ENCODE results near the gene CDKAL1.

DNA sequence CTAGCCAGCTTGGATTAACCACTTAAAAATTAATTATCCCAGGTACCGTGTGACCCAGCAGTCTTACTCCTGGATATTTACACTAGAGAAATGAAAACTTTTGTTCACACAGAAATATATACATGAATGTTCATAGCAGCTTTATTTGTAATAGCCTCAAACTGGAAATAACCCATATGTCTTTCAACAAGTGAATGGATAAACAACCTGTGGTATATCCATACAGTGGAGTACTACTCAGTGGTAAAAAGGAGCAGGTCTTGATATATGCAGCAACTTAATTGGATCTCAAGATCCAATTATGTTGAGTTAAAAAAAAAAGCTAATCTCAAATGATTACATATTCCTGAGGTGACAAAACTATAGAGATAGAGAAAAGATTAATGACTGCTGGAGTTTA lies 381.4 kb downstream of the CDKAL1 start:
- TF ChIP-seq ZFYVE20 (CRISPR knock-in tag; IDR thresholded peaks at IDR 0.05; ENCODE audit: borderline replicate concordance, low read depth) (no peak), PRPF4 (IDR thresholded peaks at IDR 0.05; ENCODE audit: low read depth, low read length, poor library complexity, severe bottlenecking) (no peak), SRSF1 (optimal IDR thresholded peaks at IDR 0.05; ENCODE audit: low read depth, low read length) (no peak), ZNF274 (CRISPR knock-in tag; IDR thresholded peaks at IDR 0.05) (no peak), POLR2AphosphoS2 (IDR thresholded peaks at IDR 0.05; ENCODE audit: low read depth, low read length) (no peak), NR2F2 (IDR thresholded peaks at IDR 0.05; ENCODE audit: borderline replicate concordance, low read depth) (no peak), NFRKB (IDR thresholded peaks at IDR 0.05) (no peak), BRCA1 (CRISPR knock-in tag; IDR thresholded peaks at IDR 0.05) (no peak)
- TF ChIP-seq, protein P1, sequence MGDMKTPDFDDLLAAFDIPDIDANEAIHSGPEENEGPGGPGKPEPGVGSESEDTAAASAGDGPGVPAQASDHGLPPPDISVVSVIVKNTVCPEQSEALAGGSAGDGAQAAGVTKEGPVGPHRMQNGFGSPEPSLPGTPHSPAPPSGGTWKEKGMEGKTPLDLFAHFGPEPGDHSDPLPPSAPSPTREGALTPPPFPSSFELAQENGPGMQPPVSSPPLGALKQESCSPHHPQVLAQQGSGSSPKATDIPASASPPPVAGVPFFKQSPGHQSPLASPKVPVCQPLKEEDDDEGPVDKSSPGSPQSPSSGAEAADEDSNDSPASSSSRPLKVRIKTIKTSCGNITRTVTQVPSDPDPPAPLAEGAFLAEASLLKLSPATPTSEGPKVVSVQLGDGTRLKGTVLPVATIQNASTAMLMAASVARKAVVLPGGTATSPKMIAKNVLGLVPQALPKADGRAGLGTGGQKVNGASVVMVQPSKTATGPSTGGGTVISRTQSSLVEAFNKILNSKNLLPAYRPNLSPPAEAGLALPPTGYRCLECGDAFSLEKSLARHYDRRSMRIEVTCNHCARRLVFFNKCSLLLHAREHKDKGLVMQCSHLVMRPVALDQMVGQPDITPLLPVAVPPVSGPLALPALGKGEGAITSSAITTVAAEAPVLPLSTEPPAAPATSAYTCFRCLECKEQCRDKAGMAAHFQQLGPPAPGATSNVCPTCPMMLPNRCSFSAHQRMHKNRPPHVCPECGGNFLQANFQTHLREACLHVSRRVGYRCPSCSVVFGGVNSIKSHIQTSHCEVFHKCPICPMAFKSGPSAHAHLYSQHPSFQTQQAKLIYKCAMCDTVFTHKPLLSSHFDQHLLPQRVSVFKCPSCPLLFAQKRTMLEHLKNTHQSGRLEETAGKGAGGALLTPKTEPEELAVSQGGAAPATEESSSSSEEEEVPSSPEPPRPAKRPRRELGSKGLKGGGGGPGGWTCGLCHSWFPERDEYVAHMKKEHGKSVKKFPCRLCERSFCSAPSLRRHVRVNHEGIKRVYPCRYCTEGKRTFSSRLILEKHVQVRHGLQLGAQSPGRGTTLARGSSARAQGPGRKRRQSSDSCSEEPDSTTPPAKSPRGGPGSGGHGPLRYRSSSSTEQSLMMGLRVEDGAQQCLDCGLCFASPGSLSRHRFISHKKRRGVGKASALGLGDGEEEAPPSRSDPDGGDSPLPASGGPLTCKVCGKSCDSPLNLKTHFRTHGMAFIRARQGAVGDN (CRISPR knock-in tag; IDR thresholded peaks at IDR 0.05) = no peak
- TF ChIP-seq, protein P2, sequence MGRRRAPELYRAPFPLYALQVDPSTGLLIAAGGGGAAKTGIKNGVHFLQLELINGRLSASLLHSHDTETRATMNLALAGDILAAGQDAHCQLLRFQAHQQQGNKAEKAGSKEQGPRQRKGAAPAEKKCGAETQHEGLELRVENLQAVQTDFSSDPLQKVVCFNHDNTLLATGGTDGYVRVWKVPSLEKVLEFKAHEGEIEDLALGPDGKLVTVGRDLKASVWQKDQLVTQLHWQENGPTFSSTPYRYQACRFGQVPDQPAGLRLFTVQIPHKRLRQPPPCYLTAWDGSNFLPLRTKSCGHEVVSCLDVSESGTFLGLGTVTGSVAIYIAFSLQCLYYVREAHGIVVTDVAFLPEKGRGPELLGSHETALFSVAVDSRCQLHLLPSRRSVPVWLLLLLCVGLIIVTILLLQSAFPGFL (CRISPR knock-in tag; IDR thresholded peaks at IDR 0.05) = no peak
- TF ChIP-seq, protein P3, sequence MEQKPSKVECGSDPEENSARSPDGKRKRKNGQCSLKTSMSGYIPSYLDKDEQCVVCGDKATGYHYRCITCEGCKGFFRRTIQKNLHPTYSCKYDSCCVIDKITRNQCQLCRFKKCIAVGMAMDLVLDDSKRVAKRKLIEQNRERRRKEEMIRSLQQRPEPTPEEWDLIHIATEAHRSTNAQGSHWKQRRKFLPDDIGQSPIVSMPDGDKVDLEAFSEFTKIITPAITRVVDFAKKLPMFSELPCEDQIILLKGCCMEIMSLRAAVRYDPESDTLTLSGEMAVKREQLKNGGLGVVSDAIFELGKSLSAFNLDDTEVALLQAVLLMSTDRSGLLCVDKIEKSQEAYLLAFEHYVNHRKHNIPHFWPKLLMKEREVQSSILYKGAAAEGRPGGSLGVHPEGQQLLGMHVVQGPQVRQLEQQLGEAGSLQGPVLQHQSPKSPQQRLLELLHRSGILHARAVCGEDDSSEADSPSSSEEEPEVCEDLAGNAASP (CRISPR knock-in tag; IDR thresholded peaks at IDR 0.05; ENCODE audit: borderline replicate concordance) = no peak
- TF ChIP-seq, protein P4, sequence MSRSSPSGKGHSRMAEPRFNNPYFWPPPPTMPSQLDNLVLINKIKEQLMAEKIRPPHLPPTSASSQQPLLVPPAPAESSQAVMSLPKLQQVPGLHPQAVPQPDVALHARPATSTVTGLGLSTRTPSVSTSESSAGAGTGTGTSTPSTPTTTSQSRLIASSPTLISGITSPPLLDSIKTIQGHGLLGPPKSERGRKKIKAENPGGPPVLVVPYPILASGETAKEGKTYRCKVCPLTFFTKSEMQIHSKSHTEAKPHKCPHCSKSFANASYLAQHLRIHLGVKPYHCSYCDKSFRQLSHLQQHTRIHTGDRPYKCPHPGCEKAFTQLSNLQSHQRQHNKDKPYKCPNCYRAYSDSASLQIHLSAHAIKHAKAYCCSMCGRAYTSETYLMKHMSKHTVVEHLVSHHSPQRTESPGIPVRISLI (CRISPR knock-in tag; IDR thresholded peaks at IDR 0.05; ENCODE audit: borderline replicate concordance) = no peak
